LNCaP clone FGC (cell line): Measurements from ENCODE around the gene SKIC2.

Experiments
- DNase-seq: peaks from one replicate; pipeline ENCODE4 v3.0.0-alpha.2; 2011; ENCODE audit warnings: low read depth
- H3K4me3 ChIP-seq: 2 replicates; pipeline ENCODE4 v1.5.1; 2011; ENCODE audit warnings: mild to moderate bottlenecking, low read depth, low read length, control low read depth
- CTCF ChIP-seq: IDR thresholded peaks from 2 replicates; pipeline ENCODE4 v1.5.1; 2012; ENCODE audit warnings: mild to moderate bottlenecking; ENCODE audit not compliant: control insufficient read depth, insufficient read depth; ENCODE audit errors: extremely low read depth

SKIC2 gene

GRCh38 chr6:31952140-31952805, 6.7 kb upstream of the SKIC2 start:
- TF ChIP-seq CTCF, result peak; percentile 77
- no peak overlapping the region for H3K4me3 ChIP-seq
- no peak for DNase-seq

GRCh38 chr6:31952890-31953289, 6.1 kb upstream of the SKIC2 start:
- no peak for DNase-seq
- no peak overlapping the region for H3K4me3 ChIP-seq
- no peak for TF ChIP-seq CTCF

- no peak overlapping the region for H3K4me3 ChIP-seq
- no peak for TF ChIP-seq CTCF
- DNase-seq, result no peak
Observed at GRCh38 chr6:31954511-31954910, 4.5 kb upstream of the SKIC2 start.

- no peak overlapping the region for H3K4me3 ChIP-seq
- no peak for TF ChIP-seq CTCF
- no peak for DNase-seq
Observed at GRCh38 chr6:31956796-31957195, 2.2 kb upstream of the SKIC2 start.

GRCh38 chr6:31958412-31958740, 599 bp upstream of the SKIC2 start:
- no peak for DNase-seq
- TF ChIP-seq CTCF, result no peak
- H3K4me3 ChIP-seq, result peak overlapping the region; percentile 93

- H3K4me3 ChIP-seq, result no peak overlapping the region
- DNase-seq, result no peak
- TF ChIP-seq CTCF, result no peak
Observed at GRCh38 chr6:31961616-31962015, 2.6 kb downstream of the SKIC2 start.

- no peak for DNase-seq
- no peak overlapping the region for H3K4me3 ChIP-seq
- TF ChIP-seq CTCF, result no peak
Observed at GRCh38 chr6:31963921-31964320, 4.9 kb downstream of the SKIC2 start.
